NOMO-1 treated with DMSO at 0.1 percent for 48 hours (cell line): ENCODE results near the gene SKA3.
A peak's percentile ranks its signal among the peaks of the same experiment; 100 is the strongest.
"Not testable (repeated sequence)": the region's sequence is repeated elsewhere in the genome, so short reads cannot be mapped to it uniquely, and the experiment has no call there.

Experiments used
- DNase-seq: peaks from one replicate; lab custom pipeline; 2025; ENCODE audit not compliant: unreplicated experiment; lab: John Stamatoyannopoulos, UW

Gene SKA3

GRCh38 chr13:21176215-21176981 is at the start of gene SKA3, which contains the start of gene MRPL57:
Gene SKA3, minus strand, starts transcription at chr13:21176552. Its CDS starts 75 bp downstream, at chr13:21176477.
Gene MRPL57, plus strand, starts transcription at chr13:21176658. Its CDS starts 259 bp downstream, at chr13:21176917.
- DNase-seq, result peak; percentile 96

DNA sequence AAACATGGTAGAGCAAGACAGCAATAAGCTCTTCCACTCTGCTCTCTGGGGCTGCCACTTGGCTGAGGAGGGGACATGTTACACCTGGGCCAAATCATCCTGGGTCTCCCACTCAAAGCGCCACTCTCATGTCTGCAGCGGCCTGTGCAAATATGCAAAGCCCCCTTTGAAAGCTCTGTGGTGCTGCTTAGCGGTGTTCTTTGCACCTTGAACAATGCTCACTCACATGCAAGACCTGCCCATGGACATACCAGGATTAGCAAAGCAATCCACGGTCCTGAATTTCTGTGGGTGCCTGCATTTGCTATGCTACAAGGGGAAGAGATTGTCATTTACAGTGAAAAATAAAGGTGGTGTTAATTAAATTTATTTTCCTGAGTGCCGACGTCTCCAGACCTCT is 48.7 kb upstream of the SKA3 start:
- DNase-seq, result no peak

DNA sequence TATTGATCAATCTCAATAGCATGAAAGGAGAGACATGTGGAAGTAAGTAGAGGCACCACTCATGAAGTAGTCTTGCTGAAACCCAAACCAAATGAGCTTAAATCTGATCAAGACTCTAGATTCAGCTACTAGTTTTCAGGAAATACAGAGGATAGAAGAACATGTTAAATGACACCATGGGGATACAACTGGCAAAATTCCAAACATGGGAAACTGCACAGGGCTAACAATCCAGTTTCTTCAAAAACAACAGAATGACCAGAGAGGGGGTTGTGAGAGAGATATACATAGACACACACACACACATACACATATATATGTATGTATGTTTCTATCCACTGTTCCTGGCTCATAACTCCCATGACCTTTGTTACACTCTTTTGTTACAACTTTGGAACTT is 44.9 kb upstream of the SKA3 start:
- DNase-seq, result no peak

DNA sequence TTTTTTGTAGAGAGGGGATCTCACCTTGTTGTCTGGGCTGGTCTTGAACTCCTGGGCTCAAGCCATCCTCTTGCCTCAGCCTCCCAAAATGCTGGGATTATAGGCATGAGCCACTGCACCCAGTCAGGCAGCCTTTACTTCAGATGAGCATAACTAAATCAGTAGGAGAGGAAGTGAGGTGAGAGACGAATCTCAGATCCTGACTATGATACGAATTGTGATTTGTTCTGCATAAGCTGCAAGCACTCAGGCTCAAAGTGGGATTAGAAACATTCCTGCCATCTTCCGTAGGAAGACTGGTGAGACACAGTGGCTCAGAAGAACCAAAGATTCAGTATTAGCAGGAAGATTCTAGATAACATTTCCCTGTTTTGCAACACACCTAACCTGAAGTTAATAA is 43.4 kb upstream of the SKA3 start:
- not testable (repeated sequence) for DNase-seq

- DNase-seq, result peak; percentile 32
Measured at GRCh38 chr13:21219036-21219381, 42.7 kb upstream of the SKA3 start.

DNA sequence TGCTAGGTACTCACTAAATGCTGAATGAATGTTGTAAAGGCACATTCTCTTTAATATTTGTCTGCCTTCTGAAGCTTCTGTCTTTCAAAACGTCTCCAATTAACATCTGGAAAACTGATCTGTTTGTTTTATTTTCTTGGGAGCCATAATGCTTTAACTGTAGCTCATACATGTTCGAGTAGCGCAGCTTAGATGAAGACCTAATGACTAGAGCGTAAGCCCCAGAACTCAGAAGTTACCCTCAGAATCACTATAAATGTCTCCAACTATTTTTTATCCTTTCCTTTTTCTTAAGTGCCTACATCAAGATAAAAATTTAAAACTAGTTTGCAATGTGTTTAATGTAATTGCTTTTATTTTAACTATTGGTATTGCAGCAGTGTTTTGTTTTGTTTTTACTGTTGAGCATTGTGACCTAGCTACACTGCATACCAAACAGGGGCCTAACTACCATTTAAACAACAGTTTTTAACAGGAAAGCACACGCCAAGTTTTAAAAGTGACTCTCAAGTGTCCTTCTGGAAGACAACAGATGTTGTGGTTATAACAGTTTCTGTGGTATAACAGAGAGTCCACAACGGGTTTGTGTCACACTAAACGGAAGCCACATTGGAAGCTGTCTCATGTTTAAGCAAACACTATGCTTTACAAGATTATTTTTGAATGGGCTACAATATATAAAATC is 42.1 kb upstream of the SKA3 start:
- peak; percentile 74 for DNase-seq

GRCh38 chr13:21216332-21216731 is 40.0 kb upstream of the SKA3 start:
- DNase-seq, result no peak

GRCh38 chr13:21215419-21215818 is 39.1 kb upstream of the SKA3 start:
- DNase-seq, result not testable (repeated sequence)

- DNase-seq, result no peak
Measured at GRCh38 chr13:21212138-21212775, 35.9 kb upstream of the SKA3 start.

GRCh38 chr13:21208652-21209154 is 32.4 kb upstream of the SKA3 start:
- DNase-seq, result no peak

GRCh38 chr13:21202767-21203531 is 26.6 kb upstream of the SKA3 start:
- no peak for DNase-seq

GRCh38 chr13:21201456-21202190 is 25.3 kb upstream of the SKA3 start:
- DNase-seq, result not testable (repeated sequence)

GRCh38 chr13:21198391-21198790 is 22.0 kb upstream of the SKA3 start:
- DNase-seq, result not testable (repeated sequence)

DNA sequence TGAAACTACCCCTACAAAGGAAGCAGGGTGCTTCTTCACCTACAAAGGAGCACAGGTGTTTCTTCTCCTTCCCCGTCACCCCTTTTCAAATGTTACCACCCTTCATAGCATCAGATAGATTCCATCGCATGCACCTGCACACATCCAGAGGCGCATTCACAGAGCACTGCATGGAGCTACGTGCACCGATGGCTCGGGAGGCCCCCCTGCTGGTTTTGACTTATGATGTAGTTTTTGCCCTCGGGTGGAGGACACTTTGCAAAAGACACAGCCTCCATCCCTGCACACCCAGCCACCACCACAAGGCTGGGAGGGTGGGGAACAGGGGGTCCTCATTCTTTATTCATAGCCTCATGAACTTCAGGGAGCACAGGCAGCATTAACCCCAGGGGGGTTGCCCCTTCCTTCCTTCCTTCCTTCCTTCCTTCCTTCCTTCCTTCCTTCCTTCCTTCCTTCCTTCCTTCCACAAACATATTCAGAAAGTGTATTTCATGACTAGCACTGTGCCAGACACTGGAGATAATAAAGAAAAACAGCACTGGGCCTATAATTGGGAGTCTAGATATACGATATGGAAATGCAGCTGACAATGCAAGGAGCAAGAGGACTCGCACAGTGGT is 21.4 kb upstream of the SKA3 start:
- DNase-seq, result not testable (repeated sequence)

DNA sequence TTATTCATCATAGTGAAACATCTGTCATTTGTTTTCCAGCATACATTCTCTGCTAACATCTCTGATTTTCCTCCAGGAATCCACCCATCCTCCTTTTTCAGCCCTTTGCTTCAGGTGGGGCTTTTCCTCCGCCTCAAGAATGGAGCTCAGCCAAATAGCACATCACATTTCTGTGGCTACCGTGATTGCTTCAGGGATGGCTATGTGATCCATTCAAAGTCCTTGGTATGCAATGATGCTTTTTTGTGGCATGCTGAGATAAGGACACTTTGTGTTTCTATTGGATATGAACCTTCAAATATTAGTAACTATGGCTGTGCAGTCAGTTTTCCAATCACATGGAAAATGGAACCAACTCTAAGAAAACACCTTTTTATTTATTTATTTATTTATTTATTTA is 18.4 kb upstream of the SKA3 start:
- DNase-seq, result not testable (repeated sequence)

- DNase-seq, result not testable (repeated sequence)
Measured at GRCh38 chr13:21186410-21186809, 10.1 kb upstream of the SKA3 start.

DNA sequence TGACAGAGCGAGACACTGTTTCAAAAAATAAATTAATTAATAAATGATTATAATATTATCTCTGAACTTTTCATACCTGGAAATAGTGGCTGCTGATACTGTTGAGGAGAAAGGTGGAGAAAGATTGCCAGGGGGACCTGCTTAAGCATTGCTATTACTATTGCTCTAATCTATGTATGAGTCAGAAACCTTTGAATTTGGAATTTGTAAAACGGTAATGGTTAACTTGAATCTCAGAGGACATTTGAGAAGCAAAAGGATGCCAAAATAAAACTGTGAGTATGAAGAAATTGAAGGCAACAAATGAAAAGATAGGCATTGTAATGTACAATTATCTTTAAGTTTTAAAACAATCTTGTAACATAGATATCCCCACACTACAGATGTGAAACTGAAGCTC is 5.3 kb upstream of the SKA3 start:
- no peak for DNase-seq

DNA sequence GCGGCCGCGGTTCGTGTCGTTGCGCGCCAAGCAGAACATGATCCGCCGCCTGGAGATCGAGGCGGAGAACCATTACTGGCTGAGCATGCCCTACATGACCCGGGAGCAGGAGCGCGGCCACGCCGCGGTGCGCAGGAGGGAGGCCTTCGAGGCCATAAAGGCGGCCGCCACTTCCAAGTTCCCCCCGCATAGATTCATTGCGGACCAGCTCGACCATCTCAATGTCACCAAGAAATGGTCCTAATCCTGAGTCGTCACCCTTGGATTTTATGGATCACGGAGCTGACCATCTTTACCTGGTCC is 581 bp upstream of the SKA3 start:
- DNase-seq, result peak; percentile 56

GRCh38 chr13:21175656-21176214 is 617 bp downstream of the SKA3 start:
- no peak for DNase-seq

- DNase-seq, result not testable (repeated sequence)
Measured at GRCh38 chr13:21173767-21174166, 2.6 kb downstream of the SKA3 start.
